ENCODE measurements around the gene STX10.
"Not testable (repeated sequence)": the region's sequence is repeated elsewhere in the genome, so short reads cannot be mapped to it uniquely, and the experiment has no call there.

The STX10 gene

GRCh38 chr19:13150187-13150930 is at the start of gene STX10, which contains the start of gene IER2:
STX10 (minus strand) TSS chr19:13150375; CDS start chr19:13150173, 202 bp downstream.
IER2 (plus strand) TSS chr19:13150411; CDS start chr19:13153187, 2,776 bp downstream.
- peak; percentile 87 to 89 (median 88) for DNase-seq (ENCODE audit: low read depth in 3 of 3)

GRCh38 chr19:13198634-13199033 is 48.5 kb upstream of the STX10 start:
- DNase-seq (ENCODE audit: low read depth in 3 of 3) = no peak

GRCh38 chr19:13195678-13196077 is 45.5 kb upstream of the STX10 start:
- DNase-seq (ENCODE audit: low read depth in 3 of 3) = peak; percentile 33 to 46 (median 42)

GRCh38 chr19:13190781-13191540 is 40.8 kb upstream of the STX10 start:
- DNase-seq (ENCODE audit: low read depth in 3 of 3) = peak in 1 of 3 donors; percentile 50

GRCh38 chr19:13189600-13189999 is 39.4 kb upstream of the STX10 start:
- no peak for DNase-seq (ENCODE audit: low read depth in 3 of 3)

GRCh38 chr19:13187419-13187818 is 37.2 kb upstream of the STX10 start:
- DNase-seq (ENCODE audit: low read depth in 3 of 3) = no peak

GRCh38 chr19:13186688-13187087 is 36.5 kb upstream of the STX10 start:
- not testable (repeated sequence) for DNase-seq (ENCODE audit: low read depth in 3 of 3)

GRCh38 chr19:13185763-13186657 is 35.8 kb upstream of the STX10 start:
- DNase-seq (ENCODE audit: low read depth in 3 of 3) = not testable (repeated sequence)

GRCh38 chr19:13184926-13185325 is 34.8 kb upstream of the STX10 start:
- DNase-seq (ENCODE audit: low read depth in 3 of 3) = not testable (repeated sequence)

GRCh38 chr19:13181747-13182388 is 31.7 kb upstream of the STX10 start:
- DNase-seq (ENCODE audit: low read depth in 3 of 3) = no peak

- DNase-seq (ENCODE audit: low read depth in 3 of 3) = not testable (repeated sequence)
Measured at GRCh38 chr19:13178291-13178690, 28.1 kb upstream of the STX10 start.

- not testable (repeated sequence) for DNase-seq (ENCODE audit: low read depth in 3 of 3)
Measured at GRCh38 chr19:13177584-13177983, 27.4 kb upstream of the STX10 start.

- DNase-seq (ENCODE audit: low read depth in 3 of 3) = no peak
Measured at GRCh38 chr19:13176345-13176744, 26.2 kb upstream of the STX10 start.

- DNase-seq (ENCODE audit: low read depth in 3 of 3) = no peak
Measured at GRCh38 chr19:13173139-13173737, 23.1 kb upstream of the STX10 start.

- DNase-seq (ENCODE audit: low read depth in 3 of 3) = peak in 2 of 3 donors; percentile 76 to 77
Measured at GRCh38 chr19:13172346-13173138, 22.4 kb upstream of the STX10 start.

- no peak for DNase-seq (ENCODE audit: low read depth in 3 of 3)
Measured at GRCh38 chr19:13171146-13171545, 21.0 kb upstream of the STX10 start.

- no peak for DNase-seq (ENCODE audit: low read depth in 3 of 3)
Measured at GRCh38 chr19:13169769-13170168, 19.6 kb upstream of the STX10 start.

- not testable (repeated sequence) for DNase-seq (ENCODE audit: low read depth in 3 of 3)
Measured at GRCh38 chr19:13166151-13166550, 16.0 kb upstream of the STX10 start.

- no peak for DNase-seq (ENCODE audit: low read depth in 3 of 3)
Measured at GRCh38 chr19:13165162-13165997, 15.2 kb upstream of the STX10 start.
